Measurements from ENCODE around the gene XIAP.

XIAP gene

DNA sequence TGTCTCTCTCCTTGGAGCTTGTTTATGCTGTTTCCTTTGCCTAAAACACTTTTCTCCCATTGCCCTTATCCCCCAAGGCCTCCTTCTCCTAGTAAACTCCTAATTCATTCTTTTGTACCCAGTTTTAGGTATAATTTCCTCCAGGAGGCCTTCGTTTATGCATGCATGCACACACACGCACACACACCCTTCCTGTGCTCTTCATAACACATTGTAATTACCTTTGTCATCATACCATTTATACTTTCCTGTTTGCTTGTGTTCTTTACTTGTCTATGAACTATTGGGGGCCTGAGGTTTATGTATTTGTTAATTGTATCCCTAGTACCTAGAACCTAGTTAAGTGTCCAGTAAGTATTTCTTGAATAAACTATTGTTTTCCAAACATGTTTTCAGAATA is 45.5 kb downstream of the XIAP start:
- DNase-seq = no peak
- H3K36me3 ChIP-seq (replicated peaks) = peaks cover 9% of the 10 kb centered on the region
- in situ Hi-C loops (cut with HindIII; ENCODE audit: low pct_ligation_motif_present, low sequenced_read_pairs) = no loop called here
- no peaks in the 10 kb centered on the region for H3K27me3 ChIP-seq (replicated peaks)
- TF ChIP-seq, protein P1, sequence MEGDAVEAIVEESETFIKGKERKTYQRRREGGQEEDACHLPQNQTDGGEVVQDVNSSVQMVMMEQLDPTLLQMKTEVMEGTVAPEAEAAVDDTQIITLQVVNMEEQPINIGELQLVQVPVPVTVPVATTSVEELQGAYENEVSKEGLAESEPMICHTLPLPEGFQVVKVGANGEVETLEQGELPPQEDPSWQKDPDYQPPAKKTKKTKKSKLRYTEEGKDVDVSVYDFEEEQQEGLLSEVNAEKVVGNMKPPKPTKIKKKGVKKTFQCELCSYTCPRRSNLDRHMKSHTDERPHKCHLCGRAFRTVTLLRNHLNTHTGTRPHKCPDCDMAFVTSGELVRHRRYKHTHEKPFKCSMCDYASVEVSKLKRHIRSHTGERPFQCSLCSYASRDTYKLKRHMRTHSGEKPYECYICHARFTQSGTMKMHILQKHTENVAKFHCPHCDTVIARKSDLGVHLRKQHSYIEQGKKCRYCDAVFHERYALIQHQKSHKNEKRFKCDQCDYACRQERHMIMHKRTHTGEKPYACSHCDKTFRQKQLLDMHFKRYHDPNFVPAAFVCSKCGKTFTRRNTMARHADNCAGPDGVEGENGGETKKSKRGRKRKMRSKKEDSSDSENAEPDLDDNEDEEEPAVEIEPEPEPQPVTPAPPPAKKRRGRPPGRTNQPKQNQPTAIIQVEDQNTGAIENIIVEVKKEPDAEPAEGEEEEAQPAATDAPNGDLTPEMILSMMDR (IDR thresholded peaks at IDR 0.05; ENCODE audit: low read depth, low read length, missing control alignments) = no peak
- H3K27ac ChIP-seq = no peak overlapping the region
- H3K4me3 ChIP-seq (ENCODE audit: low read depth, low read length) = no peak overlapping the region

DNA sequence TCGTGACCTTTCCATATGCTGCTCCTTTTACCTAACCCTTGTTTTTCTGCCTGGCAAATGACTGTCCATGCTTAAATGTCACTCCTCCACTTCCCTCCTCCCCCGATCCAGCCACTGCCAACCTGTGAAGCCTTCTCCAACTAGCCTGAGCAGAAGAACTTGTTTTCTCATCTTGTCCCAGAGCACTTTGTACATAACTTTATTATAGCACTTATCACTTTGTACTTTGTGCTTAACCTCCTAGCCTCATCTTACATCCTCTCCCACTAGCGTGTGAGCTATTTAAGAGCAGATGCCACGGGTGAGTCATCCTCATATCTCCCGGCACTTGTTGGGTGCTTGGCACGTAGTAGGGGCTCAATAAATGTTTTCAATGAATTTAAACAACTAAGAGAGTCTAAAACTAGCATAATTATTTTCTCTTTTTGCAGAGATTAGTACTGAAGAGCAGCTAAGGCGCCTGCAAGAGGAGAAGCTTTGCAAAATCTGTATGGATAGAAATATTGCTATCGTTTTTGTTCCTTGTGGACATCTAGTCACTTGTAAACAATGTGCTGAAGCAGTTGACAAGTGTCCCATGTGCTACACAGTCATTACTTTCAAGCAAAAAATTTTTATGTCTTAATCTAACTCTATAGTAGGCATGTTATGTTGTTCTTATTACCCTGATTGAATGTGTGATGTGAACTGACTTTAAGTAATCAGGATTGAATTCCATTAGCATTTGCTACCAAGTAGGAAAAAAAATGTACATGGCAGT is 46.9 kb downstream of the XIAP start:
- Histone ChIP-seq H3K4me3 (ENCODE audit: low read depth, low read length) (no peak overlapping the region), H3K27me3 (replicated peaks) (no peaks in the 10 kb centered on the region), H3K36me3 (replicated peaks) (peaks cover 3% of the 10 kb centered on the region), H3K27ac (no peak overlapping the region)
- no peak for DNase-seq
- in situ Hi-C loops (cut with HindIII; ENCODE audit: low pct_ligation_motif_present, low sequenced_read_pairs) = no loop called here
- TF ChIP-seq, protein P1 (IDR thresholded peaks at IDR 0.05; ENCODE audit: low read depth, low read length, missing control alignments) = no peak

GRCh38 chrX:123909523-123909922 is 49.7 kb downstream of the XIAP start:
- Histone ChIP-seq H3K27ac (no peak overlapping the region), H3K4me3 (ENCODE audit: low read depth, low read length) (no peak overlapping the region), H3K27me3 (replicated peaks) (no peaks in the 10 kb centered on the region), H3K36me3 (replicated peaks) (no peaks in the 10 kb centered on the region)
- TF ChIP-seq, protein P1 (IDR thresholded peaks at IDR 0.05; ENCODE audit: low read depth, low read length, missing control alignments) = no peak
- no peak for DNase-seq
- in situ Hi-C loops (cut with HindIII; ENCODE audit: low pct_ligation_motif_present, low sequenced_read_pairs) = no loop called here

DNA sequence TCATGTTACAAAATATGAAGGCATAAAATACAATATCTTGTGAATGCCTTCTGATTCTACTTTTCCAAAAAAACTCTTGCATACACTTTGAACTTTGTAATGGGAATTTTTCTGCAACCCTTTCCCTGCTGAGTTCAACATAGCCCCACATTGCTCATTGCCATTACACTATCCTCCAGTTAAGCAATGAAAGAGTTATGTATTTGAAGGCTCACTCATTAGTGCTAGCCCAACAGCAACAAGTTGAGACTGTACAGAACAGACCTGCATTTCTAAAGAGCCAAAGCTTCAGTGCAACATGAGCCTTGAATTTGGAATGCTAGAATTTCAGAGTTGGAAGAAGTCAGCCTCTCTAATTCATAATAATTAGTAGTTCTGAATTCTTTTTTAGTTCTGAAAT is 57.2 kb downstream of the XIAP start:
- in situ Hi-C loops (cut with HindIII; ENCODE audit: low pct_ligation_motif_present, low sequenced_read_pairs) = no loop called here
- no peak overlapping the region for H3K27ac ChIP-seq
- H3K4me3 ChIP-seq (ENCODE audit: low read depth, low read length) = no peak overlapping the region
- H3K27me3 ChIP-seq (replicated peaks) = no peaks in the 10 kb centered on the region
- no peak for DNase-seq
- H3K36me3 ChIP-seq (replicated peaks) = no peaks in the 10 kb centered on the region
- TF ChIP-seq, protein P1 (IDR thresholded peaks at IDR 0.05; ENCODE audit: low read depth, low read length, missing control alignments) = no peak

DNA sequence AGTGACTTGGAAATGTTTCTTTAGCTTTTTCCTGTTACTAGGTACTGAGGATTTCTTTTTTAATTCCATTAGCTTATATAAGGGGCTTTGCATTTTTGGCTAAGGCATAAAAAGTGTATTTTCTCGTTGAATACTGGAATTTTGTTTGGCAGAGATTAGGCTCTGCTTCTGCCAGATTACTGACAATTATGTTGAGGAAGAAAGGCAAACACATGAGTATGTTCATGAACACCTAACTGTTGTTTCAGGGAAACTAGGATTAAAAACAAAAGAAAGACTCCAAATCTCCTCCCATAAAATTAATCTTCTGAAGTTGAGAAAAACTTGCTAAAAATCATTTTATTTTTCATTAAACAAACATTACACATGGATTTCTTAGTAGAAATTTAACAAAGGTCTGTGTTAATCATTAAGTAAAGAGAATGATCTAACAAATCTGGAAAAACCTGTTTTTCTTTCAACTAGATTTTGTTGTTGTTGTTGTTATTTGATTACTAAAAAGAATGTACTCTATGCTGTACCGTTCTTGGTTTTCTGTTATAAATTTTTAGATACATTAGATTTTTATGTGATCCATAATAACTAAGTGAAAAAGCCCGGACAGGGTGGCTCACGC is 58.4 kb downstream of the XIAP start:
- Histone ChIP-seq H3K36me3 (replicated peaks) (no peaks in the 10 kb centered on the region), H3K27ac (no peak overlapping the region), H3K4me3 (ENCODE audit: low read depth, low read length) (no peak overlapping the region), H3K27me3 (replicated peaks) (no peaks in the 10 kb centered on the region)
- DNase-seq = no peak
- in situ Hi-C loops (cut with HindIII; ENCODE audit: low pct_ligation_motif_present, low sequenced_read_pairs) = no loop called here
- TF ChIP-seq, protein P1 (IDR thresholded peaks at IDR 0.05; ENCODE audit: low read depth, low read length, missing control alignments) = no peak

All from brain microvascular endothelial cell (primary cell).